K562 (cell line): Measurements from ENCODE around the gene ZFYVE19. TPM values are rescaled to one million over a fixed set of nuclear protein-coding genes. Genes with fewer than 3 reads are reported as not detected.

Source experiments
- CCNT2 ChIP-seq: IDR thresholded peaks from 2 replicates; pipeline ENCODE4 v1.6.1; 2011; ENCODE audit warnings: borderline replicate concordance, low read depth, mild to moderate bottlenecking, moderate library complexity, mixed read lengths, low read length; ENCODE audit not compliant: insufficient read length; ENCODE audit errors: extremely low read depth
- CHD2 ChIP-seq: IDR thresholded peaks from 2 replicates; pipeline ENCODE4 v1.6.1; 2011; ENCODE audit warnings: low read depth, low read length
- CHD7 ChIP-seq: fragments of 200-600 bp; sonication (generic); IDR thresholded peaks from one replicate; pipeline ENCODE4 v1.6.1; 2012; ENCODE audit warnings: mild to moderate bottlenecking, low read depth, low read length, inconsistent platforms
- FOSL1 ChIP-seq: fragments of 200-800 bp; sonication (Bioruptor generic); conservative IDR thresholded peaks from 2 replicates; pipeline ENCODE4 v1.6.1; 2016; ENCODE audit warnings: missing genetic modification characterization, missing compliant biosample characterization
- FOXP1 ChIP-seq: sonication (generic); formaldehyde crosslinking; IDR thresholded peaks from 2 replicates; pipeline ENCODE4 v1.8.0; 2022; ENCODE audit warnings: mild to moderate bottlenecking, missing genetic modification reagents
- MYNN ChIP-seq, 2 experiments: sonication (generic); formaldehyde crosslinking in 1 of 2; IDR thresholded peaks; 2 replicates each; pipeline versions ENCODE4 v1.5.0 to v1.6.1; 2016 to 2020; ENCODE audit warnings: antibody characterized with exemption in 1 of 2, missing genetic modification reagents in 1 of 2
- PML ChIP-seq: IDR thresholded peaks from 2 replicates; pipeline ENCODE4 v1.6.1; 2012; ENCODE audit warnings: low read length, inconsistent platforms
- RAD21 ChIP-seq, 2 experiments: fragments of 250-450 bp in 1 of 2; fragments of 450-650 bp in 1 of 2; sonication (Bioruptor Pico) in 1 of 2; formaldehyde crosslinking in 1 of 2; IDR thresholded peaks in 1 of 2; conservative IDR thresholded peaks in 1 of 2; 2 replicates each; pipeline versions ENCODE4 v1.4.0 to v1.8.0; 2020 to 2022; ENCODE audit warnings: mild to moderate bottlenecking in 2 of 2, moderate library complexity in 1 of 2
- RNF2 ChIP-seq: sonication (generic); IDR thresholded peaks from 2 replicates; pipeline ENCODE4 v1.6.1; 2016
- SMC3 ChIP-seq: conservative IDR thresholded peaks from 2 replicates; pipeline ENCODE4 v1.6.1; 2011; ENCODE audit warnings: low read depth, low read length, improper control_type of control experiment; ENCODE audit not compliant: insufficient read depth
- ZBED1 ChIP-seq: IDR thresholded peaks from 2 replicates; pipeline ENCODE4 v1.6.1; 2014
- ZNF124 ChIP-seq: sonication (generic); formaldehyde crosslinking; IDR thresholded peaks from 2 replicates; pipeline ENCODE4 v1.8.1; 2022; ENCODE audit warnings: missing genetic modification reagents
- ZNF175 ChIP-seq: fragments of 200-800 bp; sonication (Bioruptor generic); IDR thresholded peaks from 2 replicates; pipeline ENCODE4 v1.6.1; 2016; ENCODE audit warnings: low read depth, mild to moderate bottlenecking, missing genetic modification characterization, missing compliant biosample characterization
- ZNF778 ChIP-seq: fragments of 450-650 bp; formaldehyde crosslinking; IDR thresholded peaks from 2 replicates; pipeline ENCODE4 v1.4.0; 2020; ENCODE audit warnings: mild to moderate bottlenecking, moderate library complexity
- polyA plus RNA-seq, 8 experiments: library from polyadenylated mRNA; depleted of rRNA in 4 of 8; stranded (reverse) in 5 of 8; unstranded in 3 of 8; fragments of >200 nt; fragmentation: Nextera tagmentation in 2 of 8; fragmentation: Illumina TruSeq in 1 of 8; extraction: Ambion mirVana in 2 of 8; extraction: Trizol in 1 of 8; gene quantifications; 2 replicates each; pipeline versions ENCODE4 v1.2.1 to v1.2.3, GENCODE V29; 2011 to 2014; ENCODE audit warnings: inconsistent platforms in 1 of 8, missing spikeins in 1 of 8
- total RNA-seq, 7 experiments: library from RNA; depleted of rRNA in 6 of 7; stranded (reverse); fragments of >200 nt in 6 of 7; fragmentation: Illumina TruSeq in 2 of 7; extraction: Trizol in 2 of 7; gene quantifications; 2 replicates each; pipeline versions ENCODE4 v1.2.1 to v1.2.3, GENCODE V29; 2011 to 2021; ENCODE audit warnings: low replicate concordance in 1 of 7
- TF ChIP-seq, protein P1 (sequence below): fragments of 250-450 bp; sonication (Bioruptor Pico); IDR thresholded peaks from 2 replicates; pipeline ENCODE4 v1.4.0; 2020; ENCODE audit warnings: mild to moderate bottlenecking, moderate library complexity

Gene ZFYVE19
- total and polyA plus RNA-seq, 9 of the 15 experiments (the other 6 are each of a cell fraction or from before 2014, with no cell fraction given), result 1.5 to 36.8 (median 19.9) TPM

GRCh38 chr15:40762919-40763800 lies 43.7 kb upstream of the ZFYVE19 start (continued):
- TF ChIP-seq CHD2 (no peak), ZNF124 (no peak), RAD21 (CRISPR knock-in tag; conservative IDR thresholded peaks at IDR 0.05 in 1 of 2, IDR thresholded peaks at IDR 0.05 in 1 of 2) (peak in 1 of 2 experiments; percentile 17; a peak in 1 of 4 replicates), SMC3 (no peak), FOXP1 (CRISPR knock-in tag) (peak; percentile 97), ZNF175 (CRISPR knock-in tag) (peak; percentile 11; the same call in 1 of the 2 replicates), ZNF778 (CRISPR knock-in tag) (no peak), ZBED1 (no peak), RNF2 (peak; percentile 48; the same call in 1 of the 2 replicates), FOSL1 (no peak), MYNN (IDR thresholded peaks at IDR 0.05) (no peak), MYNN (CRISPR knock-in tag; IDR thresholded peaks at IDR 0.05) (no peak), CHD7 (no peak), PML (no peak), CCNT2 (peak; percentile 34)
- TF ChIP-seq, protein P1, sequence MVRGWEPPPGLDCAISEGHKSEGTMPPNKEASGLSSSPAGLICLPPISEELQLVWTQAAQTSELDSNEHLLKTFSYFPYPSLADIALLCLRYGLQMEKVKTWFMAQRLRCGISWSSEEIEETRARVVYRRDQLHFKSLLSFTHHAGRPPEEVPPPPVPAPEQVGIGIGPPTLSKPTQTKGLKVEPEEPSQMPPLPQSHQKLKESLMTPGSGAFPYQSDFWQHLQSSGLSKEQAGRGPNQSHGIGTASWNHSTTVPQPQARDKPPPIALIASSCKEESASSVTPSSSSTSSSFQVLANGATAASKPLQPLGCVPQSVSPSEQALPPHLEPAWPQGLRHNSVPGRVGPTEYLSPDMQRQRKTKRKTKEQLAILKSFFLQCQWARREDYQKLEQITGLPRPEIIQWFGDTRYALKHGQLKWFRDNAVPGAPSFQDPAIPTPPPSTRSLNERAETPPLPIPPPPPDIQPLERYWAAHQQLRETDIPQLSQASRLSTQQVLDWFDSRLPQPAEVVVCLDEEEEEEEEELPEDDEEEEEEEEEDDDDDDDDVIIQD, result 0 out of 2 replicates have a peak, but pooled peaks have one; percentile 7
